Measurements from ENCODE around the gene BTBD16. TPM values are rescaled to one million over a fixed set of nuclear protein-coding genes. Genes with fewer than 3 reads are reported as not detected.

BTBD16 gene
- total and polyA plus RNA-seq, 2 donors (not counting 3 experiments of a cell fraction or from before 2014, with no cell fraction given) = 0.04 TPM; not detected in 1

- CTCF ChIA-PET = interaction anchor here (1.0 to 1.3 kb wide), 3 partner anchors 16 to 140 kb away, joined by 3 read pairs; no protein-coding TSS in a partner anchor
- dilution Hi-C loops (cut with MboI; ENCODE audit: extremely low pct_ligation_motif_present, low sequenced_read_pairs) (loop anchor here (25.0 kb wide), 1 partner anchor 142 kb away; no protein-coding TSS in a partner anchor), intact Hi-C loops (cut with micrococcal nuclease) (no loop called here)
- Histone ChIP-seq H3K79me2 (ENCODE audit: control insufficient read depth, insufficient read depth, low read length) (no peaks in the 10 kb centered on the region), H3K36me3 (ENCODE audit: control insufficient read depth in 2 of 2, extremely low read depth in 1 of 2, insufficient read depth in 2 of 2, low read length in 2 of 2) (no peaks in the 10 kb centered on the region), H2AFZ (ENCODE audit: low read depth, low read length) (no peak overlapping the region), H3K4me3 (replicated peaks in 1 of 3; ENCODE audit: insufficient read depth in 1 of 3, low read depth in 1 of 3, low read length in 3 of 3) (no peak overlapping the region), H3K27ac (ENCODE audit: insufficient read depth, low read depth, low read length) (no peak overlapping the region), H3K9ac (replicated peaks; ENCODE audit: extremely low read depth, insufficient read depth, low read length) (no peak overlapping the region), H3K27me3 (ENCODE audit: control insufficient read depth in 2 of 2, insufficient read depth in 2 of 2, low read length in 2 of 2) (no peaks in the 10 kb centered on the region), H3K9me3 (replicated peaks; ENCODE audit: control insufficient read depth, insufficient read depth, low read length) (no peaks in the 10 kb centered on the region), H4K20me1 (replicated peaks; ENCODE audit: control insufficient read depth, extremely low read depth, insufficient read depth, low read length) (no peaks in the 10 kb centered on the region), H3K4me1 (ENCODE audit: control insufficient read depth, extremely low read depth, insufficient read depth, low read length) (no peaks in the 10 kb centered on the region), H3K4me2 (ENCODE audit: insufficient read depth, low read length) (no peak overlapping the region), H3K9me1 (replicated peaks; ENCODE audit: control insufficient read depth, extremely low read depth, insufficient read depth, low read length) (no peaks in the 10 kb centered on the region)
- DNase-seq (ENCODE audit: low read depth, low spot score) (no peak), FAIRE-seq (no peak)
- POLR2A ChIA-PET = no interaction called here
- no TSS peak for BruUV-seq (replicated peaks)
- TF ChIP-seq, protein P1, sequence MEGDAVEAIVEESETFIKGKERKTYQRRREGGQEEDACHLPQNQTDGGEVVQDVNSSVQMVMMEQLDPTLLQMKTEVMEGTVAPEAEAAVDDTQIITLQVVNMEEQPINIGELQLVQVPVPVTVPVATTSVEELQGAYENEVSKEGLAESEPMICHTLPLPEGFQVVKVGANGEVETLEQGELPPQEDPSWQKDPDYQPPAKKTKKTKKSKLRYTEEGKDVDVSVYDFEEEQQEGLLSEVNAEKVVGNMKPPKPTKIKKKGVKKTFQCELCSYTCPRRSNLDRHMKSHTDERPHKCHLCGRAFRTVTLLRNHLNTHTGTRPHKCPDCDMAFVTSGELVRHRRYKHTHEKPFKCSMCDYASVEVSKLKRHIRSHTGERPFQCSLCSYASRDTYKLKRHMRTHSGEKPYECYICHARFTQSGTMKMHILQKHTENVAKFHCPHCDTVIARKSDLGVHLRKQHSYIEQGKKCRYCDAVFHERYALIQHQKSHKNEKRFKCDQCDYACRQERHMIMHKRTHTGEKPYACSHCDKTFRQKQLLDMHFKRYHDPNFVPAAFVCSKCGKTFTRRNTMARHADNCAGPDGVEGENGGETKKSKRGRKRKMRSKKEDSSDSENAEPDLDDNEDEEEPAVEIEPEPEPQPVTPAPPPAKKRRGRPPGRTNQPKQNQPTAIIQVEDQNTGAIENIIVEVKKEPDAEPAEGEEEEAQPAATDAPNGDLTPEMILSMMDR (IDR thresholded peaks at IDR 0.05; ENCODE audit: extremely low read depth in 1 of 2, insufficient read depth in 1 of 2, low read depth in 1 of 2, low read length in 2 of 2) = no peak
- TF ChIP-seq FOS (IDR thresholded peaks at IDR 0.05; ENCODE audit: borderline replicate concordance, insufficient read depth, low read length) (no peak), JUN (IDR thresholded peaks at IDR 0.05; ENCODE audit: borderline replicate concordance, insufficient read depth, insufficient read length, low read depth) (no peak), POLR2A (IDR thresholded peaks at IDR 0.05; ENCODE audit: low read depth, low read length) (no peak), POLR2AphosphoS5 (IDR thresholded peaks at IDR 0.05; ENCODE audit: insufficient read depth, low read depth, low read length) (no peak), GATA2 (IDR thresholded peaks at IDR 0.05; ENCODE audit: insufficient read depth, insufficient read length, low read depth, low read length) (no peak), EZH2 (IDR thresholded peaks at IDR 0.05; ENCODE audit: borderline replicate concordance, low read depth, low read length, severe bottlenecking) (no peak), MYC (IDR thresholded peaks at IDR 0.05; ENCODE audit: low read depth, low read length) (no peak)
- TF ChIP-seq, protein P2, sequence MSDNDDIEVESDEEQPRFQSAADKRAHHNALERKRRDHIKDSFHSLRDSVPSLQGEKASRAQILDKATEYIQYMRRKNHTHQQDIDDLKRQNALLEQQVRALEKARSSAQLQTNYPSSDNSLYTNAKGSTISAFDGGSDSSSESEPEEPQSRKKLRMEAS (IDR thresholded peaks at IDR 0.05; ENCODE audit: insufficient read depth, insufficient read length) = no peak
Measured at GRCh38 chr10:122295451-122295809, 24.3 kb downstream of the BTBD16 start.
